Activated CD4-positive, alpha-beta T cell treated with anti-CD3 and anti-CD28 coated beads, Interleukin-2, Interleukin-4, amounts not matched to agents 100 ng/mL and 50 ng/mL, durations not matched to agents 16 hours and 8 hours (primary cell): ENCODE results near the gene CCDC183.
A peak's percentile ranks its signal among the peaks of the same experiment; 100 is the strongest.
"Not testable (repeated sequence)": the region's sequence is repeated elsewhere in the genome, so short reads cannot be mapped to it uniquely, and the experiment has no call there.

Experiments used
- DNase-seq: peaks from one replicate; pipeline ENCODE4 v3.0.0-alpha.2; 2020; ENCODE audit warnings: low spot score

Gene CCDC183

DNA sequence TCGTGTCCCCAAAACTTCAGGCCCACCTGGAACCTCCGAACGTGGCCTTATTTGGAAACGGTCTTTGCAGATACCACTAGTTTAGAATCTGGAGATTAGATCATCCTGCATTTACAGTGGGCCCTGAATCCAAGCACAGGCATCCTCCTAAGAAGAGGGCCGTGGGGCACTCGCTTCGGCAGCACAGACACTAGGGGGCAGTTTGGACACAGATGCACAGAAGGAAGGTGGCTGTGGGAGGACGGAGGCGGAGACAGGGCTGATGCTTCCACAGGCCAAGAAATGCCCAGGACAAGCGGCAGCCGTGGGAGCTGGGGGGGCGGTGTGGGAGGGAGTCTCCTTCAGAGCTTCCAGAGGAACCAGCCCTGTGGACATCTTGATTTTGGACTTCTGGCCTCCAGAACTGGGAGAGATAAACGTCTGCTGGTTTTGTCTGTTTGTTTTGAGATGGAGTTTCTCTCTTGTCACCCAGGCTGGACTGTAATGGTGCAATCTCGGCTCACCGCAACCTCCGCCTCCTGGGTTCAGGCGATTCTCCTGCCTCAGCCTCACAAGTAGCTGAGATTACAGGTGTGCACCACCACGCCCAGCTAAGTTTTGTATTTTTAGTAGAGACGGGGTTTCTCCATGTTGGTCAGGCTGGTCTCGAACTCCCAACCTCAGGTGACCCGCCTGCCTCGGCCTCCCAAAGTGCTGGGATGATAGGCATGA is 35.1 kb upstream of the CCDC183 start:
- peak; percentile 36 for DNase-seq

DNA sequence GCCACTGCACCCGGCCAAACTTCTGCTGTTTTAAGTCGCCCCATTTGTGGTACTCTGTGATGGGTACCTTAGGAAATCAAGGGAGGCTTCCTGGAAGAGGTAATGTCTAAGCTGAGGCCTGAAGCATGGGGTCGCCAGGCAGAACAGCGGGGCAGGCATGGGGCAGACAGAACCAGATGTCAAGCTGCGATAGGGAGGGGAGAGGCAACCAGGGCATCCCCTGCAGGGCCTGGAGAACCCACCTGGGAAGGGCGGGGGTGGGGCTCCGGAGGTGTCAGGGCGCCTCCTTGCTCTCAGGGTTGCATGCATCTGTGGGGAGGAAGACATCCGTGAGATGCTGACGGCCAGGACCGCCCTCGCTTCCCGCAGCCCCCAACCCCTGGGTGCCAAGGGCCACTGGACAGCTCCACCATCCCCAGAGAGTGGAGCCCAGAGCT is 34.6 kb upstream of the CCDC183 start:
- DNase-seq, result no peak

DNA sequence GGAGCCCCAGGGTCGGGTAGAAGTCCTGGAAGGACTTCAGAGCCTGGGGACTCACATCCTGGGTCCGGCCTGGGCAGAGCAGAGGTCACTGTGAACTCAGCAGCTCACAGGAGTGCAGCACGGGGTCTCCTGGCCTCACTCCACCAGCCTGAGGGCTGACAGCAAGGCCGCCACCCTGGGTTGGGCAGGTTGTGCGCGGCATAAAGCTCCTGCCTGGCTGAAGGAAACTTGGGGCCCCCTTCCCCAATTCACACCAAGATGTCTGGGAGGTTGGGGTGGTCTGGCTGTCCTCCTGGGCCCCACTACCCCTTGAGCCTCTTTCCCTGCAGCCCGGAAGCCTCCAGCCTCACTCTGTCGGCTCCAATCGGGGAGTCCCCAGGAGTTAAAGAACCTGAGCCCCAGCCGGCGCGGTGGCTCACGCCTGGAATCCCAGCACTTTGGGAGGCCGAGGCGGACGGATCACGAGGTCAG is 33.9 kb upstream of the CCDC183 start:
- DNase-seq, result no peak

DNA sequence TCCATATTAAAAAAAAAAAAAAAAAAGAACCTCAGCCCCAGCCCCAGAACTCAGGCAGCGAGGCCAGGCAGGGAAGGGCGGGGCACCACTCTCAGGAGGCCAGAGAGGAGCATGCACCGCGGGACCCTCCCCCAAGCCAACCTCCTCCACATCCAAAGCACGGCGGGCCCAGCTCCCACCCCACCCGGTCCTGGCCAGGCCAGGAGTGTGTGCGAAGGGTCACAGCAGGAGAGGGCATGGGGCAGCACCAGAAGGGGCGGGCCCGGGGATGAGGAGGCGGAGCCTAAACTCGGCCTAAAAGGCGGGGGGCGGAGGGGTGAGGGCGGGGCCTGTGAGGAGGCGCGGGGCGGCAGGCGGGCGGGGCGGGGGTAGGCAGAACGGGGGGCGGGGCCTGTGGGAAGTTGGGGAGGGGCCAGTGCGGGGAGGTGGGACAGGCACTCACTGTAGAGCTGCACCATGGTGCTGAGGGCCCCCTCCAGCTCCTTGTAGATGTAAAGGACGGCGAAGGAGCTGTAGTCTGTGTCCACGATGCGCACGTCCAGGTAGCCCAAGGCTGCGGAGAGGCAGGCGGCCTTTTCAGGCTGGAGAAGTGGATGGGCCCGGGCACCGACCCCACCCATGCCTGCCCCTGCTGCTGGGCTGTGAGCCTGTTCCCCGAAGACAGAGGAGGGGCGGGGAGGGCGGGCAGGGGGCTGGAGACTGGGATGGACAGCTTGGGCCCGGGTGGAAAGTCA is 33.1 kb upstream of the CCDC183 start:
- peak; percentile 56 for DNase-seq

DNA sequence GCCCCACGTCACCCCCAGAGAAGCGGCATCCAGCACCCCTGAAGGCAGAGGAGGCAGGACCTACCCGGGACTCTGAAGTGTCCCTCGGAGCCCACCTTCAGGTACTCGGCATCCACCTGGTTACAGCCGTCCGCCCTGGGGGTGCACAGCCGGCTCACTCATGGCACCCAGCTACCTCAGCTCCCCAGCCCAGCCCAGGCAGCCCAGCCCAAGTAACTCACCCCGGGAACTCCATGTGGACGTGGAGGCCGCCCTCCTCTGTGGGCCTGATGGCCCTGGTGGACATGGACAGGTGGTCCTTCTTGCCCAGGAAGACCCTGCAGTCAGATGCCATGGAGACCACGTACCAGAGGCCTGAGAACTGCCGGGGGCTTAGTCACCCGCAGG is 32.5 kb upstream of the CCDC183 start:
- no peak for DNase-seq

DNA sequence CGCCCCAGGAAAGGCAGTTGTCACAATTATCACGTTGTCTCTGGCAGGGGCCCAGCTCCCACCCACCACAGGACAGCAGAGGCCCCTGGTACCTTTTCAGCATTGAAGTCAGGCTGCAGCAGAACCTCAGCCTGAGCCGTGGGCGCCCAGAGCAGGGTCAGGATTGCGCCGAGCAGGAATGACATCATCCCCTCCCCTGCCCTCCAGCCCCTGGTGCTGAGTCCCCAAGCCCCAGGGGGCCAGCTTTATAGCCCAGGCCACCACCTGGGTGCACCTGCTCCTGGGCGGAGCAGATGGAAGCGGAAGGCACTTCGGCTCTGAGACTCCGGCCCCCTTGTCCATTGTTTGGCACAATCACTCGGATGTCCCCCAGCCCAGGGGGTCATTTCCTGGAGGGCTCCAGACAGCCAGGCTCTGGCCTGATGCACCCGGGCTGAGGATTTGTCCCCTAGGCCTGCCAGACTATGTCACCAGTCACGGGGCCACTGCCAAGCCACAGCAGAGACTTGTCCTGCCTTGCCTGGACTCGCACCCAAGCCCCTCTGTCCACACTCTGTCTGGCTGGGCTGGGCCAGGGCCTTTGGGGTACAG is 31.7 kb upstream of the CCDC183 start, which contains the start of gene LCN15:
LCN15 (minus strand) TSS at position 218 of the 591 bp plus-strand sequence; CDS start at position 188, 30 bp downstream.
- no peak for DNase-seq

DNA sequence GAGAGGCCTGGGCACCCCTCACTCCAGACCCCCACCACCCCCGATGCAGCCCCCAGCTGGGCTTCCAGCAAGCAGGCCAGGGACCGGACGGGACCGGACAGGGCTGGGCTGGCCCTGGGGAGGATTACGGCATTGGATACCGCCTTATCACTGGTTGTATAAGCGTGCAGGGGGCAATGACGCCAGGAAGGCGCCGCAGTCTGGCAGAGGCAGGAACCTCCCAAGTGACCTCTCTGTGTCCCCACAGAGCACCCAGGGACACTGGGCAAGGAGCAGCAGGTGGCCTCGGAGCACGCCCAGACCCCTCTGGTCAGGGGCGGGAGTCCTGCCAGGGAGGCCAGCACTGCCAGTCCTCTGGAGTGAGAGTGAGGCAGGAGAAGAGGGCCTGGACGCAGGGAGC is 31.1 kb upstream of the CCDC183 start:
- no peak for DNase-seq

DNA sequence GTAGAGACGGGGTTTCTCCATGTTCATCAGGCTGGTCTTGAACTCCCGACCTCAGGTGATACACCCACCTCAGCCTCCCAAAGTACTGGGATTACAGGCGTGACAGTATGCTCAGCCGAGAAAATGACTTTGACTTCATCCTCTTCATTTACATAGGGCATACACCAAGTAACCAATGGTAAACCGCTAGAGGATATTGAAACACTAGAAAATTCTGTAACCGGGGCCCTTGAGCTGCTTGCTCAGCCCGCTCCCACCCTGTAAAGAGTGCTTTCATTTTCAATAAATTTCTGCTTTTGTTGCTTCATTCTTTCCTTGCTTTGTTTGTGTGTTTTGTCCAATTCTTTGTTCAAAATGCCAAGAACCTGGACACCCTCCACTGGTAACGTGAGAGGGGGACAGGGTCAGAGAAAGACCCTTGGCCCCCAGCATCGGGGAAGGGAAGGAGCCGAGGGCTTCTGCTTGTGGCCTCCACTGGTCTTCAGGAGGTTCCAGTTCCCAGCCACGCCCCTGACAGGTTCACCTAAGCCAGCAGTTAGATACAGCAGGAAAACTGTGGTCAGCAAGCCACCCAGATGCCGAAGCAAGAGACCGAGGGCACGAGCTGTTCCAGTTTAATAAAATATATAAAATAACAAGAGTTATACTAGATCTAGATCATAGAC is 30.3 kb upstream of the CCDC183 start:
- not testable (repeated sequence) for DNase-seq

DNA sequence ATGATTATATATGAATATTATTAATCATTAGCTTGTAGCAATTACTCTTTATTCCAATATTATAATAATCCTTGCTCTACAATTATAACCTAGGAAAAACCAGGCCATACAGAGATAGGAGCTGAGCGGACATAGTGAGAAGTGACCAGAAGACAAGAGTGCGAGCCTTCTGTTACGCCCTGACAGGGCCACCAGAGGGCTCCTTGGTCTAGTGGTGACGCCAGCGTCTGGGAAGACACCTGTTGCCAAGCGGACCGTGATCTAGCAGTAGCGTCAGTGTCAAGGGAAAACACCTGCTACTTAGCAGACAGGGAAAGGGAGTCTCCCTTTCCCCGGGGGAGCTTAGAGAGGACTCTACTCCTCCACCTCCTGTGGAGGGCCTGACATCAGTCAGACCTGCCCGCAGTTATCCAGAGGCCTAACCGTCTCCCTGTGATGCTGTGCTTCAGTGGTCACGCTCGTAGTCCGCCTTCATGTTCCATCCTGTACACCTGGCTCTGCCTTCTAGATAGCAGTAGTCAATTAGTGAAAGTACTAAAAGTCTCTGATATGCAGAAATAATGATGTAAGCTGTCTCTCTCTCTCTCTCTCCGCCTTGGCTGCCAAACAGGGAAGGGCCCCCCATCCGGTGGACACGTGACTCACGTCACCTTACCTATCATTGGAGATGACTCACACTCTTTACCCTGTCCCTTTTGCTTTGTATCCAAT is 29.6 kb upstream of the CCDC183 start:
- peak; percentile 53 for DNase-seq

DNA sequence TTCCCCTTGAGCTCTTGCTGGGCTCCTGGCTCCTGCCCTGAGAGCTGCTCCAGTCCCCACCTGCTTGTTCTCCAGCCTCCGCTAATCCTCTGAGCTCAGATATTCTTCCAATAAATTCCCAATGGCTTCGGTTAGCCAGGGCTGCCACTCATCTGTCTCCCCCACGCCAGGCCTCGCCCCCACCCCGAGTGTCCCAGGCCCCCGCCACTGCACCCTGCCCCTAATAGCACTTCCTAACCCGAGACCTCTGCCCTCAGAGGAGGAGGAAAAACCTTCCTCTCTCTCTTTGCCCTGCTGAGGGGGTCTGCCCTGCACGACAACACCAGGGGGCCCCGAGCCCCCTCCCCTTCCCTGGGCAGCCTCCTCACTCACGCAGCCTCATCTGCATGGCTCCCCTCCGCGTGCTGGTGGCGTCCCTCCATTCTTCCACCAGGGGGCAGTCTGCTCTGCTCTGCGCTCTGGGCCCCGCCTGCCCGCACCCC is 26.4 kb upstream of the CCDC183 start:
- peak; percentile 53 for DNase-seq

DNA sequence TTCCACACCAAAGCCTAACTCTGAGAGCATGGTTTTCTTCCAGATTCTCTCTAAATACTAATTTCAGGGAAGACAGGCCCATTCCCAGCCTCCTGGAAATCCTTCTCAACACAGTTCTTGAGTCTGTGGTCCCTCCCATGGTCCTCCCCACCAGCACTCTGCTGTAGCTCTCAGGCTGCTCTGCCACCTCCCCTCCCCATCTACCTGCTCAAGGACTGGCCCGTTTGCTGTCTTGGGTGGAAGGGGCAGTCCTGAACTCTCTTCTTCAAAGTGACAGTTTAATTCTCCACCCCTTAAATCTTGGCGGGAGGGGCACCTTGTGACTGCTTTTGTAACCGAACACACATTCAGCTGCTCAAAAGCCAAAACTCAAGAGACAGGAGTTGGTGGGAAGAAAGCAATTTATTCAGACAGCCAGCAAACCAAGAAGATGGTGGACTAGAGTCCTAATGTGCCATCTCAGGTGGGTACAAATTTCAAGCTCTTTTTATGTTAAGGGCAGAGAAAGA is 24.2 kb upstream of the CCDC183 start:
- no peak for DNase-seq

DNA sequence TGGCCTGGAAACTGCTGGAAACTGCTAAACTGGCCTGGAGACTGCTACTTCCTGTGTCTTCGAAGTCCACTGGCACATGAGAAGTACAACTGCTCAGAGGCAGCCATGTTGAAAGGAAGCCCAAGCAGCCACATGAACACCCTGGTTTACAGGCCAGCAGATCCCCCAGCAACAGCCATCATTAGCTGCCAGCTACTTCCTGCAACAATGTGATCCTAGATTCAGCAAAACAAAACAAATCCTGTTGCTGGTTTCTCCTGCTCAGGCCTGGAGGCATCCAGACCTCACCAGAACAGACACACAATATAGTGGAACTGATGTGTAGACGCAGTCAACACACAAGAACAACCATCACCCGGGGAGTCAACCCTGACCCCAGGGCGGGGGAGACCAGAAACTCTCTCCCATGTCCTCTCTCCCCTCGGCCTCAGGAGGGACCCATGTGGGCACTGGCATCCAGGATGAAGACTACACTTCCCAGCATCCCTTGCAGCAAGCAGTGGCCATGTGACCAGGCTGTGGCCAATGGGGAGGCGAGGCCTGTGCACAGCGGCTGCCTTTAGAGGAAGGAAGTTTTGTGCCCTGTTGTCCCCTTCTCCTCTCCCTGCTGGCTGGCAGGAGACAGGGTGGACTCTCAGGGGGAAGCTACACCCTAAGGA is 22.6 kb upstream of the CCDC183 start:
- DNase-seq, result peak; percentile 22

DNA sequence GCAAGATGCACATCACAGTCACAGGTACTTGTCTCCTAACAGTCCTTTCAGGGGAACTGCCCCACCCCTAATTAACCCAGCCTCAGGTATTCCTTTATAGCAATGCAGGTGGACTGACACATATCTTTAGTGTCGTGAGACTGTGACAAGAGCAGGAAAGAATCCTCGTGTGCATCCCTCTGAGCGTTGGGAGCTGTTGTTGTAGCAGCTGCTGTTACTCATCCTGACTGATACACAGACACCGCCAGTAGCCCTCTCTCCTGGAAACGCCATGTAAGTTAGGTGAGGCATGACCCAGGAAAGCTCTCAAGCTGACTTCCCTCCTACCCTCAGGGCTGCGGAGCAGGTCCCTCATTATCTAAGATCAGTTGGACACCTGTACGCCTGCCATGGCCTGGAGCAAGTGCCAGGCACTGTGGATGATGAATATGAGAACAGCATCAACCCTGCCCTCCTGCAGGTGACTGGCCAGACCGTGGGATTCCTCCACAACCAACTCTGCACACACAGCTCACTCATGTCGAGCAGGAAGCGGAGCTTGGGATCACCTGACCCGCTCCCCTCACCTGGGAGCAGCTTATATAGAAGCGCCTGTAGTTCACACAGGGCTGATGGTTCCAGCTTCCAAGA is 21.6 kb upstream of the CCDC183 start:
- DNase-seq, result no peak

DNA sequence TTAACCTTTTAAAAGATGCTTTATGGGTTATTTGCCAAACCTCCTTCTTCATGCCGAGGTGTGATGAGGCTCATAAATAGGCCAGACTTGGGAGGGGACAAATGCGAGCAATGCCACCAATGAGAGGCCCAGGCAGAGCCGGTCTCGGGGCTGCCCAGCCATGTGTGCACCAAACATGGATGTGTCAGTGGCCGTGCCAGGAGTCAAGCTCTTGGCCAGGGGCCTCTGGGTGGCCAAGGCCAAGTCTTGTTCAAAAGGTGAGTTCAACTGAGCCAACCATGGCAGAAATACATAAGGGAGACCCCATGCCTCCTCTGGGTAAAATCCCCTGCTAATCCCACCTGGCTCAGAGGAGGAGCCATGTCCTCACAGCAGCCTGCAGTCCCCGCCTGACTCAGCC is 20.9 kb upstream of the CCDC183 start:
- DNase-seq, result no peak

DNA sequence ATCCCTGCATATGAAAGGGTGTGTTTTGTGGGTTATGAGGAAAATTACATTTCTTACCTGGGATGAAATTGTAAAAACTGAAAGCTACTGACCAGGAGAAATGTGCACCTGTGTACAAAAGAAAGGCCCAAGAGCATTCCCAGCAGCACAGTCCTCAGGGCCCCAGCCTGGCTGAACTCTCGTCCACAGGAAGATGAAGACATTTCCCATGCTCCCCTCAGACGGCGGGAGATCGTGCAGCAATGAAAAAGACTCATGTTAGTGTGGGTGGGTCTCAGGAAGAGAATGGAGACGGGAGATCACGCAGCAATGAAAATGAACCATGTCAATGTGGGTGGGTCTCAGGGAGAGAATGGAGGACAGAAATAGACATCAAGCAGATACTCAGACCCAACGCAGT is 19.2 kb upstream of the CCDC183 start:
- no peak for DNase-seq

DNA sequence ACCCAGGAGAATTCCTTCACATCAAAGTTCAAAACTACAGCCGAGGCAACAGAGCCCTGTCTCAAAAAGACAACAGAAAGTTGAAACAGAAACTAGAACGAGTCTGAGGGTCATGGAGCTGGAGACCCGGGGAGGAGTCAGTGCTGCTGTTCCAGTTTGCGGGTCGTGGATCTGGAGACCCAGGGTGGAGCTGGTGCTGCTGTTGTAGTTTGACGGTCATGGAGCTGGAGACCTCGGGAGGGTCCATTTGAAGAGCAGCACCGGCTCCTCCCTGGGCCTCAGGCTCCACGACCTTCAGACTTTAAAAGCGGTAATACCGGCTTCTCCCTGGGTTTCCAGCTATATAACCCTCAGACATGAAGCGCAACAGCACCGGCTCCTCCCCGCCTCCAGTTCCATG is 18.8 kb upstream of the CCDC183 start:
- DNase-seq, result no peak

DNA sequence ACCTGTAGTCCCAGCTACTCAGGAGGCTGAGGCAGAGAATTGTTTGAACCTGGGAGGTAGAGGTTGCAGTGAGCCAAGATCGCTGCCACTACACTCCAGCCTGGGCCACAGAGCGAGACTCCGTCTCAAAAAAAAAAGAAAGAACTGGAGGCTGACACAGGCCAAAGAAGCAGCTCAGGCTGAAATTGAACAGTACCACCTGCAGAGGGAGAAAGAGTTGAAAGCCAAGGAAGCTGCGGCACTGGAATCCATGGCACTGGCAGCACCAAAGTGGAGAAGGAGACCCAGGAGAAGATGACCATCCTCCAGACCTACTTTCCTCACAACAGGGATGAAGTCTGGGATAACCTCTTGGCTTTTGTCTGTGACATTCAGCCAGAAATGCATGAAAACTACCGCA is 16.3 kb upstream of the CCDC183 start:
- DNase-seq, result no peak

DNA sequence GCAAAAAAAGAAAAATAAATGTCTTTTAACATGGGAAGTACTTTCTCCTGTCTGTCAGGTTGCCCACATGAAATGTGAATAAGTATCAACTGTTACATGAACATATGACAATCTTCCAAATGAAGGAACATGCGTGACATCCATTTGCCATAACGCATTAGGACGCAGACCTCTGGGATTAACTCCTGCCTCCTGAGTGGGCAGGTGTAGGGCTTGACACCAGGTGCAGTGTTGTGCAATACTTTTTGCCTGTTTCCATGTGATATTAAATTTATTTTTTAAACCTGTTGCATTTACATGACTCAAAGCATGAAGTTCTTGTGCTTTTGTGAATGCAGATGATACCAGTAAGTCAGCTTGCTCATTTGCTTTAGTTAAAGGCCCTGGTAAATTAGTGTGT is 13.7 kb upstream of the CCDC183 start:
- DNase-seq, result no peak

DNA sequence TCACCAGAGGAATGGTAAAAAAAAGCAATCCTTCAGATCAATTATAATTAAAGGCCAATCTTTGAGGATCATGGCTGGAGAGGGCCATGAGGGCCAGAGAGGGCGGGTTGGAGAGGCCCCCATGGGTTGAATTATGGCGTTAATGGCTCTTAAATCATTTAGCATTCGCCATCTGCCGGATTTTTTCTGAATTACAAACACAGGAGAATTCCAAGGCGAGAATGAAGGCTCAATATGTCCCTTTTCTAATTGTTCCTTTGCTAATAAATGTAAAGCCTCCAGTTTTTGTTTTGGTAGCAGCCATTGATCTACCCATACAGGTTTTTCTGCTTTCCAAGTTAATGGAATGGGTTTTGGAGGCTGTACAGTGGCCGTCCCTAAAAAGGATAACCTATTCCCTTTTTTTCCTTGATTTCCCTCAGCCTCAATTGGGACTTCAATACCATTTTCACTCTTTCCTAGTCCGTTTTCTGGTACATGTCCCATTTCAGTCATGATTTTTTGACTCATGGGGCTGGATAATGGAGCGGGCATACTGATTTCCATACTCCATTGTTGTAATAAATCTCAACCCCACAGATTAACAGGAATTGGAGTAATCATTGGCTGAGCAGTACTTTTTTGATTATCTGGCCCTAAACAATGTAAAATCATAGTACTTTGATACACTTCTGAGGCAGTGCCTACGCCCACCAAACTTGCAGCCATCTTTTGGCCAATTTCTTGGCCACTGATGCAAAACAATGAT is 11.7 kb upstream of the CCDC183 start:
- no peak for DNase-seq

DNA sequence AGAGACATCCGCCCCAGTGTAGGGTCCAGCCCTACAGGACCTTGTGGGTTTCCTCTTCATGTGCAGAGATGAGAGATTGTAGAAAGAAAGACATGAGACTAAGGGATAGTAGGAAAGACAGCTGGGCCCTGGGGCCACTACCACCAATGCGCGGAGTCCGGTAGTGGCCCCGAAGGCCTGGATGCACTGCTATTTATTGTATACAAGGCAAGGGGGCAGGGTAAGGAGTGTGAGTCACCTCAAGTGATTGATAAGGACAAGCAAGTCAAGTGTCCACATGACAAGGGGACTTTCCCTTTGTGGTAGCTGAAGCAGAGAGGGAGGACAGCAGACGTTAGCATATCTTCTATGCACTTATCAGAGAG is 11.2 kb upstream of the CCDC183 start:
- no peak for DNase-seq
